HepG2 (cell line): ENCODE data around the gene SETD5. TPM values are rescaled to one million over a fixed set of nuclear protein-coding genes. Genes with fewer than 3 reads are reported as not detected.
A peak's percentile ranks its signal among the peaks of the same experiment; 100 is the strongest.

Source experiments
- BRD4 ChIP-seq: sonication (generic); formaldehyde crosslinking; IDR thresholded peaks from 2 replicates; pipeline ENCODE4 v1.4.0; 2020; ENCODE audit warnings: missing genetic modification reagents
- KLF16 ChIP-seq, 2 experiments: sonication (generic) in 1 of 2; formaldehyde crosslinking in 1 of 2; IDR thresholded peaks; 2 replicates each; pipeline versions ENCODE4 v1.6.1 to v1.8.0; 2016 to 2023; ENCODE audit warnings: missing genetic modification reagents in 2 of 2, missing compliant biosample characterization in 1 of 2
- MED13 ChIP-seq: sonication (generic); formaldehyde crosslinking; IDR thresholded peaks from 2 replicates; pipeline ENCODE4 v1.5.0; 2020; ENCODE audit warnings: missing genetic modification reagents
- MYNN ChIP-seq: sonication (generic); formaldehyde crosslinking; IDR thresholded peaks from 2 replicates; pipeline ENCODE4 v1.4.0; 2020; ENCODE audit warnings: mild to moderate bottlenecking, low read depth, missing genetic modification reagents
- SMC3 ChIP-seq: IDR thresholded peaks from 2 replicates; pipeline ENCODE4 v1.6.1; 2011; ENCODE audit warnings: low read length, improper control_type of control experiment
- TSC22D2 ChIP-seq: sonication (generic); formaldehyde crosslinking; IDR thresholded peaks from 2 replicates; pipeline ENCODE4 v1.5.1; 2020; ENCODE audit warnings: missing genetic modification reagents, mild to moderate bottlenecking, borderline replicate concordance
- ZIK1 ChIP-seq: sonication (generic); formaldehyde crosslinking; IDR thresholded peaks from 2 replicates; pipeline ENCODE4 v1.5.0; 2020; ENCODE audit warnings: mild to moderate bottlenecking, low read depth, missing genetic modification reagents, borderline replicate concordance
- ZNF160 ChIP-seq: sonication (generic); formaldehyde crosslinking; IDR thresholded peaks from 2 replicates; pipeline ENCODE4 v1.8.0; 2022; ENCODE audit warnings: mild to moderate bottlenecking, inconsistent platforms, missing genetic modification reagents
- ZNF326 ChIP-seq: sonication (generic); formaldehyde crosslinking; IDR thresholded peaks from 2 replicates; pipeline ENCODE4 v1.4.0; 2020; ENCODE audit warnings: missing genetic modification reagents, borderline replicate concordance
- ZNF550 ChIP-seq: sonication (generic); formaldehyde crosslinking; IDR thresholded peaks from 2 replicates; pipeline ENCODE4 v1.4.0; 2020; ENCODE audit warnings: mild to moderate bottlenecking, missing genetic modification reagents, borderline replicate concordance
- ZNF772 ChIP-seq: sonication (generic); formaldehyde crosslinking; IDR thresholded peaks from 2 replicates; pipeline ENCODE4 v1.5.0; 2020; ENCODE audit warnings: mild to moderate bottlenecking, missing genetic modification reagents
- ZSCAN25 ChIP-seq: sonication (generic); formaldehyde crosslinking; IDR thresholded peaks from 2 replicates; pipeline ENCODE4 v1.8.0; 2022; ENCODE audit warnings: mild to moderate bottlenecking, missing genetic modification reagents
- polyA plus RNA-seq, 8 experiments: library from polyadenylated mRNA; depleted of rRNA in 3 of 8; stranded (reverse) in 7 of 8; unstranded in 1 of 8; fragments of >200 nt; fragmentation: Illumina TruSeq in 4 of 8; extraction: Trizol in 4 of 8; gene quantifications; 2 replicates each; pipeline versions ENCODE4 v1.2.1 to v1.2.3, GENCODE V29; 2011 to 2016; ENCODE audit warnings: low read depth in 4 of 8, missing spikeins in 1 of 8, mixed read lengths in 1 of 8; ENCODE audit not compliant: insufficient read depth in 1 of 8
- total RNA-seq, 5 experiments: library from RNA; depleted of rRNA; stranded (reverse); fragments of >200 nt; fragmentation: Illumina TruSeq; extraction: Trizol; gene quantifications; 2 replicates each; pipeline ENCODE4 v1.2.3, GENCODE V29; 2016; ENCODE audit warnings: low read depth in 1 of 5
- TF ChIP-seq, protein P1 (sequence below): sonication (generic); formaldehyde crosslinking; IDR thresholded peaks from 2 replicates; pipeline ENCODE4 v1.8.1; 2023; ENCODE audit warnings: missing genetic modification reagents, inconsistent platforms, borderline replicate concordance
- TF ChIP-seq, protein P2 (sequence below): sonication (generic); formaldehyde crosslinking; IDR thresholded peaks from 2 replicates; pipeline ENCODE4 v1.5.0; 2020; ENCODE audit warnings: mild to moderate bottlenecking, missing genetic modification reagents, borderline replicate concordance
- TF ChIP-seq, protein P3 (sequence below): sonication (generic); formaldehyde crosslinking; IDR thresholded peaks from 2 replicates; pipeline ENCODE4 v1.8.0; 2022; ENCODE audit warnings: mild to moderate bottlenecking, missing genetic modification reagents
- TF ChIP-seq, protein P4 (sequence below): sonication (generic); formaldehyde crosslinking; IDR thresholded peaks from 2 replicates; pipeline ENCODE4 v1.5.0; 2020; ENCODE audit warnings: mild to moderate bottlenecking, missing genetic modification reagents, moderate library complexity
- TF ChIP-seq, protein P5 (sequence below): sonication (generic); formaldehyde crosslinking; IDR thresholded peaks from 2 replicates; pipeline ENCODE4 v1.5.0; 2020; ENCODE audit warnings: missing genetic modification reagents

SETD5 gene
- total and polyA plus RNA-seq, 2 of the 13 experiments (the other 11 are each of a cell fraction or from before 2014, with no cell fraction given): 46.8 to 95.8 TPM

DNA sequence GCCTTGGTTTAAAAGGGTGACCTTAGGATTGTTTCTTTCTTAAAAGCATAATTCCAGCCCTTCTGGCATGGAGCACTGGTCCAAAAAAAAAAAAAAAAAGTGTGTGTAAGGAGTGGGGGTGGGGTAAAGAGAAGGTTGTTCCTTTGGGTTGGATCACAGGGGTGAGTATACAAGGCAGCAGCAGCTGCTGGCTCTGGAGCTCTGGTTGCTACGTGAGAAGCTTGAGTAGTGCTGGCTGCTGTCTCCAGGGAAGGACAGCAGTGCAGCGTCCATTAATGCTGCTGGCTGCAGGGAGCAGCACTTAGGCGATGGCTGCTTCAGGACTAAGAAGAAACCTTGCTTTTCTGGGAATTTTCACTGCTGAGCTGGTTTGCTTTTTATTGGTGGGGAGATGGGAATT, 2.3 kb downstream of the SETD5 start (continued):
- TF ChIP-seq, protein P1, sequence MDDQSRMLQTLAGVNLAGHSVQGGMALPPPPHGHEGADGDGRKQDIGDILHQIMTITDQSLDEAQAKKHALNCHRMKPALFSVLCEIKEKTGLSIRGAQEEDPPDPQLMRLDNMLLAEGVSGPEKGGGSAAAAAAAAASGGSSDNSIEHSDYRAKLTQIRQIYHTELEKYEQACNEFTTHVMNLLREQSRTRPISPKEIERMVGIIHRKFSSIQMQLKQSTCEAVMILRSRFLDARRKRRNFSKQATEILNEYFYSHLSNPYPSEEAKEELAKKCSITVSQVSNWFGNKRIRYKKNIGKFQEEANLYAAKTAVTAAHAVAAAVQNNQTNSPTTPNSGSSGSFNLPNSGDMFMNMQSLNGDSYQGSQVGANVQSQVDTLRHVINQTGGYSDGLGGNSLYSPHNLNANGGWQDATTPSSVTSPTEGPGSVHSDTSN (CRISPR knock-in tag): no peak
- TF ChIP-seq, protein P2, sequence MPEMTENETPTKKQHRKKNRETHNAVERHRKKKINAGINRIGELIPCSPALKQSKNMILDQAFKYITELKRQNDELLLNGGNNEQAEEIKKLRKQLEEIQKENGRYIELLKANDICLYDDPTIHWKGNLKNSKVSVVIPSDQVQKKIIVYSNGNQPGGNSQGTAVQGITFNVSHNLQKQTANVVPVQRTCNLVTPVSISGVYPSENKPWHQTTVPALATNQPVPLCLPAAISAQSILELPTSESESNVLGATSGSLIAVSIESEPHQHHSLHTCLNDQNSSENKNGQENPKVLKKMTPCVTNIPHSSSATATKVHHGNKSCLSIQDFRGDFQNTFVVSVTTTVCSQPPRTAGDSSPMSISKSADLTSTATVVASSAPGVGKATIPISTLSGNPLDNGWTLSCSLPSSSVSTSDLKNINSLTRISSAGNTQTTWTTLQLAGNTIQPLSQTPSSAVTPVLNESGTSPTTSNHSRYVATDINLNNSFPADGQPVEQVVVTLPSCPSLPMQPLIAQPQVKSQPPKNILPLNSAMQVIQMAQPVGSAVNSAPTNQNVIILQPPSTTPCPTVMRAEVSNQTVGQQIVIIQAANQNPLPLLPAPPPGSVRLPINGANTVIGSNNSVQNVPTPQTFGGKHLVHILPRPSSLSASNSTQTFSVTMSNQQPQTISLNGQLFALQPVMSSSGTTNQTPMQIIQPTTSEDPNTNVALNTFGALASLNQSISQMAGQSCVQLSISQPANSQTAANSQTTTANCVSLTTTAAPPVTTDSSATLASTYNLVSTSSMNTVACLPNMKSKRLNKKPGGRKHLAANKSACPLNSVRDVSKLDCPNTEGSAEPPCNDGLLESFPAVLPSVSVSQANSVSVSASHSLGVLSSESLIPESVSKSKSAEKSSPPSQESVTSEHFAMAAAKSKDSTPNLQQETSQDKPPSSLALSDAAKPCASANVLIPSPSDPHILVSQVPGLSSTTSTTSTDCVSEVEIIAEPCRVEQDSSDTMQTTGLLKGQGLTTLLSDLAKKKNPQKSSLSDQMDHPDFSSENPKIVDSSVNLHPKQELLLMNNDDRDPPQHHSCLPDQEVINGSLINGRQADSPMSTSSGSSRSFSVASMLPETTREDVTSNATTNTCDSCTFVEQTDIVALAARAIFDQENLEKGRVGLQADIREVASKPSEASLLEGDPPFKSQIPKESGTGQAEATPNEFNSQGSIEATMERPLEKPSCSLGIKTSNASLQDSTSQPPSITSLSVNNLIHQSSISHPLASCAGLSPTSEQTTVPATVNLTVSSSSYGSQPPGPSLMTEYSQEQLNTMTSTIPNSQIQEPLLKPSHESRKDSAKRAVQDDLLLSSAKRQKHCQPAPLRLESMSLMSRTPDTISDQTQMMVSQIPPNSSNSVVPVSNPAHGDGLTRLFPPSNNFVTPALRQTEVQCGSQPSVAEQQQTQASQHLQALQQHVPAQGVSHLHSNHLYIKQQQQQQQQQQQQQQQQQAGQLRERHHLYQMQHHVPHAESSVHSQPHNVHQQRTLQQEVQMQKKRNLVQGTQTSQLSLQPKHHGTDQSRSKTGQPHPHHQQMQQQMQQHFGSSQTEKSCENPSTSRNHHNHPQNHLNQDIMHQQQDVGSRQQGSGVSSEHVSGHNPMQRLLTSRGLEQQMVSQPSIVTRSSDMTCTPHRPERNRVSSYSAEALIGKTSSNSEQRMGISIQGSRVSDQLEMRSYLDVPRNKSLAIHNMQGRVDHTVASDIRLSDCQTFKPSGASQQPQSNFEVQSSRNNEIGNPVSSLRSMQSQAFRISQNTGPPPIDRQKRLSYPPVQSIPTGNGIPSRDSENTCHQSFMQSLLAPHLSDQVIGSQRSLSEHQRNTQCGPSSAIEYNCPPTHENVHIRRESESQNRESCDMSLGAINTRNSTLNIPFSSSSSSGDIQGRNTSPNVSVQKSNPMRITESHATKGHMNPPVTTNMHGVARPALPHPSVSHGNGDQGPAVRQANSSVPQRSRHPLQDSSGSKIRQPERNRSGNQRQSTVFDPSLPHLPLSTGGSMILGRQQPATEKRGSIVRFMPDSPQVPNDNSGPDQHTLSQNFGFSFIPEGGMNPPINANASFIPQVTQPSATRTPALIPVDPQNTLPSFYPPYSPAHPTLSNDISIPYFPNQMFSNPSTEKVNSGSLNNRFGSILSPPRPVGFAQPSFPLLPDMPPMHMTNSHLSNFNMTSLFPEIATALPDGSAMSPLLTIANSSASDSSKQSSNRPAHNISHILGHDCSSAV (CRISPR knock-in tag): no peak
- TF ChIP-seq BRD4 (CRISPR knock-in tag): no peak
- TF ChIP-seq, protein P3, sequence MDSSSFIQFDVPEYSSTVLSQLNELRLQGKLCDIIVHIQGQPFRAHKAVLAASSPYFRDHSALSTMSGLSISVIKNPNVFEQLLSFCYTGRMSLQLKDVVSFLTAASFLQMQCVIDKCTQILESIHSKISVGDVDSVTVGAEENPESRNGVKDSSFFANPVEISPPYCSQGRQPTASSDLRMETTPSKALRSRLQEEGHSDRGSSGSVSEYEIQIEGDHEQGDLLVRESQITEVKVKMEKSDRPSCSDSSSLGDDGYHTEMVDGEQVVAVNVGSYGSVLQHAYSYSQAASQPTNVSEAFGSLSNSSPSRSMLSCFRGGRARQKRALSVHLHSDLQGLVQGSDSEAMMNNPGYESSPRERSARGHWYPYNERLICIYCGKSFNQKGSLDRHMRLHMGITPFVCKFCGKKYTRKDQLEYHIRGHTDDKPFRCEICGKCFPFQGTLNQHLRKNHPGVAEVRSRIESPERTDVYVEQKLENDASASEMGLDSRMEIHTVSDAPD (CRISPR knock-in tag): no peak
- no peak for TF ChIP-seq MYNN
- no peak for TF ChIP-seq ZNF772 (CRISPR knock-in tag)
- TF ChIP-seq ZSCAN25 (CRISPR knock-in tag): 0 out of 2 replicates have a peak, but pooled peaks have one; percentile 31
- TF ChIP-seq, protein P4, sequence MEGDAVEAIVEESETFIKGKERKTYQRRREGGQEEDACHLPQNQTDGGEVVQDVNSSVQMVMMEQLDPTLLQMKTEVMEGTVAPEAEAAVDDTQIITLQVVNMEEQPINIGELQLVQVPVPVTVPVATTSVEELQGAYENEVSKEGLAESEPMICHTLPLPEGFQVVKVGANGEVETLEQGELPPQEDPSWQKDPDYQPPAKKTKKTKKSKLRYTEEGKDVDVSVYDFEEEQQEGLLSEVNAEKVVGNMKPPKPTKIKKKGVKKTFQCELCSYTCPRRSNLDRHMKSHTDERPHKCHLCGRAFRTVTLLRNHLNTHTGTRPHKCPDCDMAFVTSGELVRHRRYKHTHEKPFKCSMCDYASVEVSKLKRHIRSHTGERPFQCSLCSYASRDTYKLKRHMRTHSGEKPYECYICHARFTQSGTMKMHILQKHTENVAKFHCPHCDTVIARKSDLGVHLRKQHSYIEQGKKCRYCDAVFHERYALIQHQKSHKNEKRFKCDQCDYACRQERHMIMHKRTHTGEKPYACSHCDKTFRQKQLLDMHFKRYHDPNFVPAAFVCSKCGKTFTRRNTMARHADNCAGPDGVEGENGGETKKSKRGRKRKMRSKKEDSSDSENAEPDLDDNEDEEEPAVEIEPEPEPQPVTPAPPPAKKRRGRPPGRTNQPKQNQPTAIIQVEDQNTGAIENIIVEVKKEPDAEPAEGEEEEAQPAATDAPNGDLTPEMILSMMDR (CRISPR knock-in tag): peak; percentile 37
- no peak for TF ChIP-seq SMC3
- no peak for TF ChIP-seq KLF16 (CRISPR knock-in tag; IDR thresholded peaks at IDR 0.05)
- TF ChIP-seq ZIK1 (CRISPR knock-in tag): no peak
- TF ChIP-seq TSC22D2 (CRISPR knock-in tag): no peak
- TF ChIP-seq ZNF550 (CRISPR knock-in tag): no peak
- TF ChIP-seq, protein P5, sequence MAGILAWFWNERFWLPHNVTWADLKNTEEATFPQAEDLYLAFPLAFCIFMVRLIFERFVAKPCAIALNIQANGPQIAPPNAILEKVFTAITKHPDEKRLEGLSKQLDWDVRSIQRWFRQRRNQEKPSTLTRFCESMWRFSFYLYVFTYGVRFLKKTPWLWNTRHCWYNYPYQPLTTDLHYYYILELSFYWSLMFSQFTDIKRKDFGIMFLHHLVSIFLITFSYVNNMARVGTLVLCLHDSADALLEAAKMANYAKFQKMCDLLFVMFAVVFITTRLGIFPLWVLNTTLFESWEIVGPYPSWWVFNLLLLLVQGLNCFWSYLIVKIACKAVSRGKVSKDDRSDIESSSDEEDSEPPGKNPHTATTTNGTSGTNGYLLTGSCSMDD (CRISPR knock-in tag): no peak
- TF ChIP-seq ZNF326 (CRISPR knock-in tag): no peak
- no peak for TF ChIP-seq ZNF160 (CRISPR knock-in tag)
- TF ChIP-seq MED13 (CRISPR knock-in tag): no peak
